AG04449 (cell line): Measurements from ENCODE around the gene P2RX7.

Source experiments
- CTCF ChIA-PET: fragments of 350-600 bp; formaldehyde crosslinking; extraction: SDS; loops from one replicate; lab custom pipeline; 2021; ENCODE audit warnings: antibody characterized with exemption; lab: Yijun Ruan, JAX
- POLR2A ChIA-PET: fragments of 400-600, 350-600 bp; formaldehyde crosslinking; extraction: SDS; loops from one replicate; lab custom pipeline; 2020; ENCODE audit warnings: antibody characterized with exemption, inconsistent platforms; lab: Yijun Ruan, JAX
- DNase-seq: peaks from one replicate; pipeline ENCODE4 v3.0.0-alpha.2; 2010; ENCODE audit warnings: low read depth, low spot score
- H3K4me3 ChIP-seq: 2 replicates; pipeline ENCODE4 v1.5.1; 2011; ENCODE audit warnings: low read depth, mild to moderate bottlenecking, control low read depth, low read length
- TF ChIP-seq, protein P1 (sequence below): IDR thresholded peaks from one replicate; pipeline ENCODE4 v1.5.1; 2011; ENCODE audit warnings: mild to moderate bottlenecking, moderate library complexity, low read length, control low read depth, inconsistent platforms; ENCODE audit not compliant: insufficient read depth; ENCODE audit errors: missing control alignments

P2RX7 gene

DNA sequence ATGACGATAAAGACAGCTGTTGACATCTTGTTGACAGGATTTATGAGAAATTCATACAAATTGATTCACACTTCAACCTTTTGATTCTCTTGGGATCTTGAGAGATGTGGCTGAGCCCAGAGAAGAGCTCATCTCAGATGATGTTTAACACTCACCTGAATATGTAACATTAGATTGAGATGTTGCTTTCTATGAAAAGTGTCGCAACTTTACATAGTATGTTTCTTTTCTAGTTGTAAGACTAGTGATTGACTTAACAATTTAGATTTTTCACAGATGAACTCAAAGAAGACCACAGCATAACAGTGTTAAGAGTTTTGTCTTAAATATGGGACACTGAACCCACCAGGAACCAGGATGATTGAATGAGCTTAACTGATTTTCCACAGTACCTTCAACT, 40.6 kb upstream of the P2RX7 start:
- ChIA-PET POLR2A (no interaction called here), CTCF (interaction anchor here (0.5 to 2.1 kb wide), 4 partner anchors 13 to 509 kb away, joined by 3 to 8 read pairs (median 3); no protein-coding TSS in a partner anchor)

DNA sequence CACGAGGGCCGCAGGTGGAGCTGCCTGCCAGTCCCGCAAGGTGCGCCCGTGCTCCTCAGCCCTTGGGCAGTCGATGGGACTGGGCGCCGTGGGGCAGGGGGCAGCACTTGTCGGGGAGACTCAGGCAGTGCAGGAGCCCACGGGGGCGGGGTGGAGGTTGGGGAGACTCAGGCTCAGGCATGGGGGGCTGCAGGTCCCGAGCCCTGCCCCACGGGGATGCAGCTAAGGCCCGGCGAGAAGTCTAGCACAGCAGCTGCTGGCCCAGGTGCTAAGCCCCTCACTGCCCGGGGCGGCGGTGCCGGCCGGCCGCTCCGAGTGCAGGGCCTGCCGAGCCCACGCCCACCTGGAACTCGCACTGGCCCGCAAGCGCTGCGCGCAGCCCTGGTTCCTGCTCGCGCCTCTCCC, 39.2 kb upstream of the P2RX7 start:
- H3K4me3 ChIP-seq, result no peak overlapping the region
- ChIA-PET POLR2A (no interaction called here), CTCF (interaction anchor here (1.2 to 5.6 kb wide), 3 partner anchors 13 to 87 kb away, joined by 3 to 36 read pairs (median 3); no protein-coding TSS in a partner anchor)
- TF ChIP-seq, protein P1, sequence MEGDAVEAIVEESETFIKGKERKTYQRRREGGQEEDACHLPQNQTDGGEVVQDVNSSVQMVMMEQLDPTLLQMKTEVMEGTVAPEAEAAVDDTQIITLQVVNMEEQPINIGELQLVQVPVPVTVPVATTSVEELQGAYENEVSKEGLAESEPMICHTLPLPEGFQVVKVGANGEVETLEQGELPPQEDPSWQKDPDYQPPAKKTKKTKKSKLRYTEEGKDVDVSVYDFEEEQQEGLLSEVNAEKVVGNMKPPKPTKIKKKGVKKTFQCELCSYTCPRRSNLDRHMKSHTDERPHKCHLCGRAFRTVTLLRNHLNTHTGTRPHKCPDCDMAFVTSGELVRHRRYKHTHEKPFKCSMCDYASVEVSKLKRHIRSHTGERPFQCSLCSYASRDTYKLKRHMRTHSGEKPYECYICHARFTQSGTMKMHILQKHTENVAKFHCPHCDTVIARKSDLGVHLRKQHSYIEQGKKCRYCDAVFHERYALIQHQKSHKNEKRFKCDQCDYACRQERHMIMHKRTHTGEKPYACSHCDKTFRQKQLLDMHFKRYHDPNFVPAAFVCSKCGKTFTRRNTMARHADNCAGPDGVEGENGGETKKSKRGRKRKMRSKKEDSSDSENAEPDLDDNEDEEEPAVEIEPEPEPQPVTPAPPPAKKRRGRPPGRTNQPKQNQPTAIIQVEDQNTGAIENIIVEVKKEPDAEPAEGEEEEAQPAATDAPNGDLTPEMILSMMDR, result no peak
- no peak for DNase-seq

More for the DNA sequence above, 40.6 kb upstream of the P2RX7 start:
- H3K4me3 ChIP-seq, result no peak overlapping the region
- DNase-seq, result no peak
- TF ChIP-seq, protein P1, result no peak

GRCh38 chr12:121095544-121096198, 37.0 kb upstream of the P2RX7 start:
- DNase-seq, result no peak
- H3K4me3 ChIP-seq, result peak overlapping the region; percentile 53

DNA sequence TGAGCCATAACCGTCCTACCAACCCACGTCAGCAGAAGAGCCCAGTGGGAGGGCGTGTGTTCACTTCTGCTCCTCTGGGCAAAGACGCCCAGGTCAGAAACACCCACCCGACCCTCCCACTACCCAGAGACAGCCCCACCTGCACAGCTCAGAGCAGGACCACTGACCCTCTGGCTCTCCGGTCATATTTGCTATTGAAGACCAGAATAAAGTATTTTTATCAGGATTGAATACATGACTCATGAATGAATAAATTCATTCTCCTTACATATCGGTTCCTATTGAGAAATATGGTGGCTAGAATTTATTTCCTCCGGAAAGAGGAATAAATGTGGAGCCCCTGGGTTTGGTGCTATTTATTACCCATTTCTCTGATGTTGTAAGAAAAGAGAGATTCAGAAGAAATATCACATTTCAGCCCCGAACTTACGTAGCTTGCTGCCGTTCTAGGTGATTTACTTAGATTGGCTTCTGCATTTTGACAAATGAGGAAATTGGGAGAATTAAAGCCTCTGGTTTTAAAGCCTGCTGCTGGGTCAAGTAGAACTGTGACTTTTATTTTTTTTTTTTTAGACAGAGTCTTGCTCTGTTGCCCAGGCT, 36.4 kb upstream of the P2RX7 start:
- no peak overlapping the region; the same call in 1 of the 2 replicates for H3K4me3 ChIP-seq
- POLR2A ChIA-PET, result no interaction called here
- TF ChIP-seq, protein P1, result no peak
- CTCF ChIA-PET, result interaction anchor here (0.8 to 5.6 kb wide), 11 partner anchors 10 to 513 kb away, joined by 3 to 36 read pairs (median 4); no protein-coding TSS in a partner anchor
- DNase-seq, result no peak

More at GRCh38 chr12:121095544-121096198, 37.0 kb upstream of the P2RX7 start:
- ChIA-PET POLR2A (no interaction called here), CTCF (interaction anchor here (0.8 to 5.6 kb wide), 10 partner anchors 10 to 513 kb away, joined by 3 to 36 read pairs (median 4); no protein-coding TSS in a partner anchor)
- TF ChIP-seq, protein P1, result peak; percentile 90

DNA sequence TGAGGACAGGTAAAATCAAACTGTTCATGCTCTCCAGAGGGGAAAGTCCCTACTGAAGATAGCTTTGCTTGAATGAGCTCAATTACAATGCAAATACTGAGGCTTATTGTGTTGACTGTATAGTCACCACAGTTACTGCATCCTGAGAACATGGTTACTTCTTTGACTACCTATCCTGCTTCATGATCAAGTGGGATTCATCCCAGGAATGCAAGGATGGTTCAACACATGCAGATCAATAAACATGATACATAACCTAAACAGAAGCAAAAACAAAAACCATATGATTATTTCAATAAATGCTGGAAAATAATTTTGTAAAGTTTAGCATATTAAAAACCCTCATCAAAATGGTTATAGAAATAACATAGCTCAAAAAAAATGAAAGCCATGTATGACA, 32.9 kb upstream of the P2RX7 start:
- ChIA-PET CTCF (interaction anchor here (2.2 kb wide), 1 partner anchor 11 kb away, joined by 25 read pairs; no protein-coding TSS in a partner anchor), POLR2A (interaction anchor here (0.5 kb wide), 1 partner anchor 372 kb away, joined by 3 read pairs; no protein-coding TSS in a partner anchor)
- no peak overlapping the region for H3K4me3 ChIP-seq
- TF ChIP-seq, protein P1, result no peak
- no peak for DNase-seq

DNA sequence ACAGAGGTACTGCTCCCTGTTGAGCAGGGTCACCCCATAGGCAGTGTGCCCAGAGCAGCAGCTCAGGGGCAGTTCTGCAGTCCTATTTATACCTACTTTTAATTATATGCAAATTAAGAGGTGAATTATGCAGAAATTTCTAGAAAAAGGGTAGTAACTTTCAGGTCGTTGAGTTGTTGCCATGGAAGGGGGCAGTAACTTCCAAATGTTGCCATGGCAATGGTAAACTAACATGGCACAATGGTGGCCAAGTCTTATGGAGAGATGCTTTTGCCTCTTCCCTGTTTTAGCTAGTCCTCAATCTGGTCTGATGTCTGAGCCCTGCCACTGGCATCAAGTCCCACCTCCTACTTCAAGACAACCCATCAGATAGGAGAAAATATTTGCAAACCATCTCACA, 30.4 kb upstream of the P2RX7 start:
- DNase-seq, result no peak
- TF ChIP-seq, protein P1, result no peak
- no peak overlapping the region for H3K4me3 ChIP-seq
- POLR2A ChIA-PET, result no interaction called here
- CTCF ChIA-PET, result interaction anchor here (0.8 to 1.5 kb wide), 3 partner anchors 127 to 520 kb away, joined by 3 read pairs; no protein-coding TSS in a partner anchor
